Endothelial cell of umbilical vein (primary cell): ENCODE measurements around the gene CTSA. TPM values are rescaled to one million over a fixed set of nuclear protein-coding genes. Genes with fewer than 3 reads are reported as not detected.

Source experiments
- Bru-seq: library from RNA; stranded (reverse); fragments of 400-500 nt; gene quantifications from one replicate; lab custom pipeline; 2021; lab: Mats Ljungman, UMichigan
- BruChase-seq, 2 experiments: library from RNA; stranded (reverse); fragments of 400-500 nt; gene quantifications; one replicate each; lab custom pipeline; 2021; lab: Mats Ljungman, UMichigan
- BruUV-seq: library from RNA; stranded (reverse); fragments of 400-500 nt; replicated peaks from 2 replicates; lab custom pipeline; 2021; lab: Mats Ljungman, UMichigan
- CTCF ChIA-PET: fragments of 300-600, 350-600 bp; sonication (Branson Sonifier 250); formaldehyde crosslinking; loops from one replicate; lab custom pipeline; 2021; ENCODE audit warnings: antibody characterized with exemption, inconsistent platforms; lab: Charles Lee
- POLR2A ChIA-PET: fragments of 300-600, 350-600 bp; sonication (Branson Sonifier 250); formaldehyde crosslinking; loops from one replicate; lab custom pipeline; 2021; ENCODE audit warnings: antibody characterized with exemption, inconsistent platforms; lab: Charles Lee
- DNase-seq: peaks from one replicate; pipeline ENCODE4 v3.0.0-alpha.2; 2011; ENCODE audit warnings: low read depth, low spot score
- FAIRE-seq: peaks from 2 replicates; lab custom pipeline; 2011; peaks lifted over from hg19 to GRCh38; lab: Jason Lieb, UNC
- H2AFZ ChIP-seq: 2 replicates; pipeline ENCODE4 v1.6.0; 2012; ENCODE audit warnings: low read depth, low read length, control low read depth, inconsistent platforms
- H3K27ac ChIP-seq: 2 replicates; pipeline ENCODE4 v1.5.1; 2011; ENCODE audit warnings: low read depth, mild to moderate bottlenecking, control low read depth, low read length, moderate library complexity; ENCODE audit not compliant: insufficient read depth
- H3K27me3 ChIP-seq, 2 experiments: 2 replicates each; pipeline versions ENCODE4 v1.6.0 to v1.6.1; 2011; ENCODE audit warnings: low read length in 2 of 2, mixed read lengths in 1 of 2; ENCODE audit not compliant: control insufficient read depth in 2 of 2, insufficient read depth in 2 of 2
- H3K36me3 ChIP-seq, 2 experiments: 2 replicates in 1 of 2; 3 replicates in 1 of 2; pipeline ENCODE4 v1.5.1; 2011; ENCODE audit warnings: low read length in 2 of 2, mild to moderate bottlenecking in 1 of 2, moderate library complexity in 1 of 2; ENCODE audit not compliant: control insufficient read depth in 2 of 2, insufficient read depth in 2 of 2; ENCODE audit errors: extremely low read depth in 1 of 2
- H3K4me1 ChIP-seq: 3 replicates; pipeline ENCODE4 v1.5.1; 2011; ENCODE audit warnings: mild to moderate bottlenecking, low read length; ENCODE audit not compliant: control insufficient read depth, insufficient read depth; ENCODE audit errors: extremely low read depth
- H3K4me2 ChIP-seq: 2 replicates; pipeline ENCODE4 v1.6.1; 2011; ENCODE audit warnings: low read length, control low read depth, mixed read lengths; ENCODE audit not compliant: insufficient read depth
- H3K4me3 ChIP-seq, 3 experiments: fragments of 200-600 bp in 1 of 3; sonication (generic), shearing (Covaris generic) in 1 of 3; replicated peaks in 1 of 3; 2 replicates each; pipeline ENCODE4 v1.5.1; 2011 to 2016; ENCODE audit warnings: control low read depth in 3 of 3, low read length in 3 of 3, mild to moderate bottlenecking in 2 of 3, inconsistent platforms in 1 of 3, low read depth in 1 of 3, moderate library complexity in 1 of 3; ENCODE audit not compliant: insufficient read depth in 1 of 3
- H3K79me2 ChIP-seq: 2 replicates; pipeline ENCODE4 v1.6.0; 2012; ENCODE audit warnings: low read length, inconsistent platforms; ENCODE audit not compliant: control insufficient read depth, insufficient read depth
- H3K9ac ChIP-seq: replicated peaks from 2 replicates; pipeline ENCODE3; 2011; ENCODE audit warnings: low read length, control low read depth; ENCODE audit not compliant: insufficient read depth; ENCODE audit errors: extremely low read depth
- H3K9me1 ChIP-seq: replicated peaks from 3 replicates; pipeline ENCODE4 v1.6.0; 2011; ENCODE audit warnings: mild to moderate bottlenecking, low read length; ENCODE audit not compliant: control insufficient read depth, insufficient read depth; ENCODE audit errors: extremely low read depth
- H3K9me3 ChIP-seq: replicated peaks from 2 replicates; pipeline ENCODE4 v1.5.1; 2012; ENCODE audit warnings: low read length, inconsistent platforms; ENCODE audit not compliant: control insufficient read depth, insufficient read depth
- H4K20me1 ChIP-seq: replicated peaks from 2 replicates; pipeline ENCODE3; 2011; ENCODE audit warnings: mild to moderate bottlenecking, low read length; ENCODE audit not compliant: control insufficient read depth, insufficient read depth; ENCODE audit errors: extremely low read depth
- GATA2 ChIP-seq: IDR thresholded peaks from 2 replicates; pipeline ENCODE4 v1.7.0; 2011; ENCODE audit warnings: low read depth, mild to moderate bottlenecking, moderate library complexity, mixed read lengths, low read length; ENCODE audit not compliant: insufficient read length, insufficient read depth
- MAX ChIP-seq: IDR thresholded peaks from 2 replicates; pipeline ENCODE4 v1.6.1; 2011; ENCODE audit not compliant: insufficient read depth, insufficient read length
- POLR2A ChIP-seq: IDR thresholded peaks from 2 replicates; pipeline ENCODE4 v1.6.1; 2012; ENCODE audit warnings: low read depth, mild to moderate bottlenecking, control low read depth, low read length
- POLR2AphosphoS5 ChIP-seq: IDR thresholded peaks from 2 replicates; pipeline ENCODE4 v1.6.1; 2012; ENCODE audit warnings: low read depth, mild to moderate bottlenecking, control low read depth, low read length, moderate library complexity; ENCODE audit not compliant: insufficient read depth
- dilution Hi-C: fragments of 300-500 bp; cut with MboI; formaldehyde crosslinking; loops from one replicate; pipeline ENCODE4 v1.15.0; 2019; ENCODE audit warnings: low sequenced_read_pairs; ENCODE audit not compliant: extremely low pct_ligation_motif_present
- intact Hi-C: fragments of 100-400 bp; cut with micrococcal nuclease; formaldehyde crosslinking; loops from one replicate; pipeline ENCODE4 v1.10.0; 2022
- long read RNA-seq: library from polyadenylated mRNA; stranded (forward); transcript quantifications from one replicate; pipeline ENCODE4 v2.0.0, GENCODE V29; 2021
- polyA minus RNA-seq, 3 experiments: library from RNA; depleted of rRNA, polyadenylated mRNA; stranded (reverse); fragments of >200 nt; gene quantifications; 1 replicate in 1 of 3; 2 replicates in 2 of 3; pipeline ENCODE4 v1.2.3, GENCODE V29; 2011
- polyA plus RNA-seq, 4 experiments: library from polyadenylated mRNA; depleted of rRNA in 3 of 4; stranded (reverse) in 3 of 4; unstranded in 1 of 4; fragments of >200 nt; gene quantifications; 2 replicates each; pipeline versions ENCODE4 v1.2.1 to v1.2.3, GENCODE V29; 2011 to 2012; ENCODE audit warnings: missing spikeins in 1 of 4
- total RNA-seq: library from RNA; stranded (reverse); gene quantifications from 2 replicates; pipeline ENCODE4 v1.2.3, GENCODE V29; 2021

The CTSA gene
- 156 and 169 TPM in 2 replicates for total RNA-seq
- 409 and 427 TPM in 2 replicates for polyA plus RNA-seq
- polyA plus RNA-seq (2011; cell fraction: cytosol; rRNA removed), result 229 and 251 TPM in 2 replicates
- polyA plus RNA-seq (2011; cell fraction: nucleus; rRNA removed), result 482 and 635 TPM in 2 replicates
- polyA plus RNA-seq (2012), result 167 and 196 TPM in 2 replicates
- 209 and 279 TPM in 2 replicates for polyA minus RNA-seq
- polyA minus RNA-seq (2011; cell fraction: cytosol; rRNA and poly(A)+ RNA removed), result 73.4 TPM
- polyA minus RNA-seq (2011; cell fraction: nucleus; rRNA and poly(A)+ RNA removed), result 132 and 133 TPM in 2 replicates
- percentile 69 among the genes with signal in this experiment for Bru-seq, nascent RNA
- percentile 89 among the genes with signal in this experiment for BruChase-seq, experiment 1, labeled RNA remaining after a 6-hour chase
- BruChase-seq, experiment 2, labeled RNA remaining after a 2-hour chase, result percentile 89 among the genes with signal in this experiment
- long read RNA-seq, transcript CTSA-201 (15 exons, 1,898 nt), result minor isoform, 13 of 412 reads
- long read RNA-seq, transcript CTSA-207 (2 exons, 2,183 nt), result minor isoform, 5 of 412 reads
- long read RNA-seq, transcript CTSA-204 (15 exons, 2,149 nt), result major isoform, 311 of 412 reads
- long read RNA-seq, transcript CTSA-203 (14 exons, 1,972 nt), result minor isoform, 22 of 412 reads
- long read RNA-seq, partial matches to known transcripts, result 35 of 412 reads
- long read RNA-seq, other reads (novel, unspliced or antisense), result 22 of 412 reads

- H3K4me1 ChIP-seq, result peaks cover 22% of the 10 kb centered on the region
- no peaks in the 10 kb centered on the region for H3K9me3 ChIP-seq
- POLR2A ChIA-PET, result interaction anchor here (0.9 to 3.5 kb wide), 5 partner anchors 9 to 69 kb away, joined by 3 to 26 read pairs (median 3); partner anchors contain the start of genes PCIF1, PLTP and ZSWIM1
- dilution Hi-C loops (no loop called here), intact Hi-C loops (loop anchor here (1.0 to 2.0 kb wide), 8 partner anchors 19 to 92 kb away; partner anchors contain the start of genes ACOT8, PCIF1 and ZSWIM3)
- H3K36me3 ChIP-seq, result peaks cover 0 to 19% of the 10 kb centered on the region in 2 experiments
- TF ChIP-seq POLR2AphosphoS5 (peak; percentile 75), MAX (peak; percentile 96), GATA2 (no peak), POLR2A (peak; percentile 74)
- CTCF ChIA-PET, result interaction anchor here (0.7 to 4.9 kb wide), 15 partner anchors 10 to 931 kb away, joined by 3 to 50 read pairs (median 7); partner anchors contain the start of genes PCIF1, PLTP, TOMM34 and ZNF335
- H3K9ac ChIP-seq, result peak within 1 kb of the TSS; percentile 65
- peak within 1 kb of the TSS; percentile 73 for H3K4me2 ChIP-seq
- peak within 1 kb of the TSS; percentile 47 to 81 (median 57) for H3K4me3 ChIP-seq
- no peaks in the 10 kb centered on the region for H3K27me3 ChIP-seq
- peak within 1 kb of the TSS; percentile 50 for H3K27ac ChIP-seq
- no peaks in the 10 kb centered on the region for H3K79me2 ChIP-seq
- H2AFZ ChIP-seq, result peak within 1 kb of the TSS; percentile 61
- BruUV-seq, result TSS peak; percentile 35
- no peaks in the 10 kb centered on the region for H3K9me1 ChIP-seq
- FAIRE-seq, result peak; percentile 92
- peak; percentile 88 for DNase-seq
- H4K20me1 ChIP-seq, result no peaks in the 10 kb centered on the region
Measured at GRCh38 chr20:45890985-45891983, at the start of gene CTSA, which contains the start of gene NEURL2. TSS of gene CTSA (plus strand) at chr20:45891335. CDS start at chr20:45891569, 234 bp downstream. TSS of gene NEURL2 (minus strand) at chr20:45891208. CDS start at chr20:45890991, 217 bp downstream.
